Activated CD4-positive, alpha-beta memory T cell treated with anti-CD3 and anti-CD28 coated beads for 36 hours (primary cell): Measurements from ENCODE around the gene CABCOCO1. TPM values are rescaled to one million over a fixed set of nuclear protein-coding genes. Genes with fewer than 3 reads are reported as not detected.

Source experiments
- CTCF ChIA-PET: fragments of 350-600 bp; sonication (Branson Sonifier 250); formaldehyde crosslinking; loops from one replicate; lab custom pipeline; 2021; ENCODE audit warnings: antibody characterized with exemption, inconsistent platforms; lab: Charles Lee
- POLR2A ChIA-PET: fragments of 350-600 bp; sonication (Branson Sonifier 250); formaldehyde crosslinking; loops from one replicate; lab custom pipeline; 2021; ENCODE audit warnings: antibody characterized with exemption; lab: Charles Lee
- DNase-seq: peaks from one replicate; pipeline ENCODE4 v3.0.0-alpha.2; 2020
- H3K27ac Mint-ChIP-seq: one replicate; pipeline ENCODE4 v1.8.0; 2021; ENCODE audit warnings: mixed read lengths
- H3K27me3 Mint-ChIP-seq: one replicate; pipeline ENCODE4 v1.8.0; 2021; ENCODE audit warnings: mixed read lengths
- H3K36me3 Mint-ChIP-seq: one replicate; pipeline ENCODE4 v1.8.0; 2021; ENCODE audit warnings: mixed read lengths
- H3K4me1 Mint-ChIP-seq: one replicate; pipeline ENCODE4 v1.8.0; 2021; ENCODE audit warnings: low read depth, mixed read lengths
- H3K4me3 Mint-ChIP-seq: one replicate; pipeline ENCODE4 v1.8.0; 2021; ENCODE audit warnings: mild to moderate bottlenecking, mixed read lengths
- H3K9me3 Mint-ChIP-seq: one replicate; pipeline ENCODE4 v1.8.0; 2021; ENCODE audit warnings: mixed read lengths
- intact Hi-C: fragments of 100-400 bp; cut with micrococcal nuclease; formaldehyde crosslinking; loops from one replicate; pipeline ENCODE4 v1.15.1; 2023
- total RNA-seq, 2 experiments: library from RNA; stranded (reverse); gene quantifications; one replicate each; pipeline ENCODE4 v1.2.3, GENCODE V29; 2021

The CABCOCO1 gene
- total RNA-seq, 2 experiments from 2014 or later: not detected

DNA sequence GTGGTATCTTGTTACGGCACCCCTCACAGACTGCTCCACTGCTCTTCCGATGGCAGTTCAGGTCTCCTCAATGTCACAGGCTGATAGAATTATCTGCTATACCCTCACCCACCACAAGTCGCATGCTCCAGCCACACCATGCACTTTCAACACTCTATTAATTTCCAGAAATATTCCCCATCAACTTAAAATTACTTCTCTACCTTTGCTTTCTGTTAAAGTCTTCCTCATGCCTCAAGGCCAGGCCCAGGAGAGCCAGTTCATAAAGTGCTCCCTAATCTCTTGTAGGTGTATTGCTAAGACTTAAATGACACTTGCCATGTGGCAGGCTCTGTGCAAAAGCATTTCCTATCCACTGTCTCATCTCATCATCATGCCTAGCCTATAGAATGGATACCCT lies 132.8 kb downstream of the CABCOCO1 start:
- intact Hi-C loops: no loop called here
- Mint-ChIP-seq H3K27me3 (no peaks in the 10 kb centered on the region), H3K4me1 (no peaks in the 10 kb centered on the region), H3K4me3 (no peak overlapping the region), H3K9me3 (no peaks in the 10 kb centered on the region), H3K36me3 (no peaks in the 10 kb centered on the region), H3K27ac (no peak overlapping the region)
- ChIA-PET CTCF (no interaction called here), POLR2A (no interaction called here)
- no peak for DNase-seq

DNA sequence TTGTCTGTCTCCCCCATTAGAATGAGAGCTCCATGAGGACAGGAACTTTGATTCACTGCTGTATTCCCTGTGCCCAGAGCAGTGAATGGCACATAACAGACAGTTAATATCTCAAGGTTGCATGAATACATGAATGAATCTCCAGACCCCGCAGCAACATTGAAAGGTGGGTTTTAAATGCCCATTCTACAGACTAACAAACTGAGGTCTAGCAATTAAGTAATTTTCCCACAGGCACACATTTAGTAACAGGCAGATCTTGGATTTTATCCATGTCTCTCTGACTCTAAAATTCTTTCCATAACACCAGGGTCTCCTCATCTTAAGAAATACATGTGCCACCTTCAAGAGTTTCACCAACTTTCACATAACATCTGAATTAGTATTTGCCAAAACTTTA lies 134.1 kb downstream of the CABCOCO1 start:
- intact Hi-C loops: no loop called here
- H3K4me3 Mint-ChIP-seq: no peak overlapping the region
- POLR2A ChIA-PET: no interaction called here
- DNase-seq: no peak
- CTCF ChIA-PET: no interaction called here
- H3K9me3 Mint-ChIP-seq: no peaks in the 10 kb centered on the region
- no peaks in the 10 kb centered on the region for H3K27me3 Mint-ChIP-seq
- no peak overlapping the region for H3K27ac Mint-ChIP-seq
- no peaks in the 10 kb centered on the region for H3K36me3 Mint-ChIP-seq
- no peaks in the 10 kb centered on the region for H3K4me1 Mint-ChIP-seq

DNA sequence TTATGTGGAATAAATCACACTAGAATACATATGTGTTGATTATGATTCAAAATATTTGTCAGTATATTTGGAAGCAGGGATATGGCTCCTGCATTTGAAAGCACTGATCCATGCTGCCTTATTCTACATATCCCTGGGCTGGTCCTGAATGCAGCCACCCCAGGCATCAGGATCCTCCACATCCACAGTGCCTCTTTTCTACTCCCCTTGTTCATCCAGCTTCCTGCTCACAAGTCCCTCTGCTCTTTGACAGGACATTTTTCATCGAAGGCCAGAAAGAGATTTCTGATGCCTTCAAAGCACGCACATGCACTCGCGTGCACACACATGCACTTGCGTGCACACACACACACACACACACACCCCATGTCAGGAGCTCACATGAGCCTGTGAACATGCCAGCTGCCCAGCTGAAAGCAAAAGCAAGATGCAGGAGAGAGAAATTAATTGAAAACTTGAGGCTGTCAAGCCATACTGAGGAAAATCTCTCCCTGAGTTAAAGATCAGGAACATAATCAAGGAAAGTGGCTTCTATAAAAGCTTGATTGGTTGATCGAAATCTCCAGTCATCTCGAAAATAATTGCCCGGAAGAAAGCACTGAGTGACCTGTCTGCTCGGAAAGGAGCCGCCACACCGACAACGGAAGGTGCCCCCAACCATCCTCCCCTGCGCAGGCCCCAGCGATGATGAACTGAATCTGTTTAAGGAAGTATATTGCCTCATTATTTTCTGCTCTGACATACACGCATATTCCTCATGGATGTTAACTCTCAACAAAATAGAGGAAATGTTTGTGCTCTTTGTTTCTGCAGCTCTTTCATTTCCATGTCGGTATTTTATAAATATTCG lies 134.8 kb downstream of the CABCOCO1 start:
- no peaks in the 10 kb centered on the region for H3K27me3 Mint-ChIP-seq
- no peak overlapping the region for H3K27ac Mint-ChIP-seq
- no peak for DNase-seq
- ChIA-PET POLR2A (no interaction called here), CTCF (no interaction called here)
- no peaks in the 10 kb centered on the region for H3K36me3 Mint-ChIP-seq
- no peak overlapping the region for H3K4me3 Mint-ChIP-seq
- H3K4me1 Mint-ChIP-seq: no peaks in the 10 kb centered on the region
- no peaks in the 10 kb centered on the region for H3K9me3 Mint-ChIP-seq
- intact Hi-C loops: no loop called here

DNA sequence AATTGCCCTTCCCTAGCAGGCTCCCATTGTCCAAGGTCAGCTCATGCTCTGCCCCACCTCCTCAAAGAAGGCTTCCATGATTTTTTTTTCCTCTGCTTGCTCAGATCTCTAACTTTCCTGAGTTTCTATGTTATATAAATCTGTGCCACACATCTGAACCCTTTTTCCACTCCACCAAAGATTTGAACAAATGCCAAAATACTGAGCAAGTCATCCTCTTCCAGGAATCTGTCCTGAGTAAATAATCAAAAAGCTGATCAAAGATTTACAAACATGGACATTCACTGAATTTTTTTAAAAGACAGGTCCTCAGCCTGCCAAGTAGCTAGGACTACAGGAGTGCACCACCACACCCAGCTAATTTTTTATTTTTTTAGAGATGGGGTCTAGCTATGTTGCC lies 136.0 kb downstream of the CABCOCO1 start:
- ChIA-PET POLR2A (no interaction called here), CTCF (interaction anchor here (0.6 kb wide), 1 partner anchor 259 kb away, joined by 3 read pairs; no protein-coding TSS in a partner anchor)
- H3K27ac Mint-ChIP-seq: no peak overlapping the region
- no peak for DNase-seq
- no peaks in the 10 kb centered on the region for H3K27me3 Mint-ChIP-seq
- no peaks in the 10 kb centered on the region for H3K36me3 Mint-ChIP-seq
- intact Hi-C loops: no loop called here
- no peak overlapping the region for H3K4me3 Mint-ChIP-seq
- H3K9me3 Mint-ChIP-seq: no peaks in the 10 kb centered on the region
- no peaks in the 10 kb centered on the region for H3K4me1 Mint-ChIP-seq

DNA sequence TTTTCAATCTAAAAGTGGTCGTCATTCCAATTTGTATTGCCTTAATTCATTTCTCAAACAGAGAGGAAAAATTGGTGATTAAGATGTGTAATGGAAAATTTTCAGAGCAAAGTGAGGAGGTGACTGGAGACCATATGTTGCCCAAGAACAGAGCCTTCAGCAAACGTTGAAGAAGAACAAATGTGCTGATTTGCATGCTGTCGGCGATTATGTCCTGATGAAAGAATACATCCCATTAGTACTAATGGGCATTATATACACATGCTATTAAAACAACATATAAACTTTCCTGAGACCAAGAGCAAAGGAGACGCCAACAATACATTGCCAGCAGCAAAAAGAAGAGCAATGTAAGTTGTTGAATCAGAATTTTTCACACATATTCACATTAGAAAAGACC lies 138.8 kb downstream of the CABCOCO1 start:
- Mint-ChIP-seq H3K4me3 (no peak overlapping the region), H3K27me3 (no peaks in the 10 kb centered on the region), H3K36me3 (no peaks in the 10 kb centered on the region), H3K27ac (no peak overlapping the region), H3K4me1 (peaks cover 6% of the 10 kb centered on the region), H3K9me3 (no peaks in the 10 kb centered on the region)
- DNase-seq: no peak
- intact Hi-C loops: no loop called here
- ChIA-PET POLR2A (no interaction called here), CTCF (no interaction called here)

DNA sequence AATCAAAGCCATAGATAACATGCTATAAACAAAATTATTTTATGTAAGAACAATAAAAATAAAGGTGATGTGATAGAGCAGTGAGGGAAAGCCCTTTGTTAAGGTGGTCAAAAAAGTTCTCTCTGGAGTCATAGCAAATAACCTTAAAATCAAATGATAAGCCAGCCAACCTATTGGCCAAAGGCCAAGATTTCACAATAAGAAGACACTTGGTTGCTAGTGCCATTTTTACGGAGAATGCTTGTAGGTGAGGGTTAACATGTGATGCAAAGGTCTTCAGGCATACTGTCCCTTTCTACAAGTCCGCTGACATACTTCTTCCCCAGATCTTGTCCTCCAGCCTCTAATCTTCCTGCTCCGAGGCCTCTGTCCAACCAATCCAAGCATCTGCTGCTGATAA lies 140.5 kb downstream of the CABCOCO1 start:
- Mint-ChIP-seq H3K4me1 (peaks cover 6% of the 10 kb centered on the region), H3K4me3 (no peak overlapping the region), H3K27ac (no peak overlapping the region), H3K9me3 (no peaks in the 10 kb centered on the region), H3K27me3 (no peaks in the 10 kb centered on the region), H3K36me3 (no peaks in the 10 kb centered on the region)
- POLR2A ChIA-PET: no interaction called here
- intact Hi-C loops: no loop called here
- CTCF ChIA-PET: no interaction called here
- DNase-seq: no peak

DNA sequence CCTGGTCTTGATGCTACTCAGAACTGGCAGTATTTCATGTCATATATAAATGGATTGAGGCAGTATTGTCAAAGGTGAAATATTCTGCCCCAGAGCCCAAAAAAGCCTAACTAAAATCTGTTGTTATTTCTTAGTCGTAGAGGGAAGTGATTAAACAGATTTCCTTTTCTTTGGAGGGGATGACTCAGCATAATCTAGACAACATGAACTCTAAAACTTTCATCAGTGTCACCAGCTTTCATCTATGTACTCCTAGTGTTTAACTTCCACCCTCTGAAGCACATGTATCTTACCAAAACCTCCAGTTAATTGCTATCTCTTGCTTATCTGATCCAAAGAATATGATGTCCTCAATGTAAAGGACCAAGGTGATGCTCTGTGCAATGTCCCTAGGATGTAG lies 141.7 kb downstream of the CABCOCO1 start:
- DNase-seq: no peak
- CTCF ChIA-PET: no interaction called here
- Mint-ChIP-seq H3K36me3 (no peaks in the 10 kb centered on the region), H3K27me3 (peaks cover 1% of the 10 kb centered on the region), H3K9me3 (no peaks in the 10 kb centered on the region), H3K4me3 (no peak overlapping the region), H3K27ac (no peak overlapping the region), H3K4me1 (peaks cover 6% of the 10 kb centered on the region)
- POLR2A ChIA-PET: no interaction called here
- intact Hi-C loops: no loop called here

DNA sequence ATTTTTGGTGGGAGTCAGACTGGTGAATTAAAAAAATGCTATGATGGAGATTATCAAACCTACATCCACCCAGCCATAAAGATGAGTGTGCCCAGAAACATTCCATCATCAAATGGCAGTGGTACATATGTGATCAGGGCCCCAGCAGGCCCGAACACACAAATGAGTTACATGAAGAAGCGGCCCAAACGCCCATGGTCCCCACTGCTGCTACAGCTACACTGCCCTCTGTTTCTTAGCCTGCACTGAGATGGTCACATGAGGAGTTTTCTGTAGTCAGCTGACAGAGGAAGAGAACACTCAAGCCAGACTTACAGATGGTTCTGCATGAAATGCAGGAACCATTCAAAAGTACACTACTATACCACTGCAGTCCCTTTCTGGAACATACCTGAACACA lies 142.4 kb downstream of the CABCOCO1 start:
- ChIA-PET CTCF (no interaction called here), POLR2A (no interaction called here)
- Mint-ChIP-seq H3K4me1 (peaks cover 6% of the 10 kb centered on the region), H3K4me3 (no peak overlapping the region), H3K27ac (no peak overlapping the region), H3K27me3 (peaks cover 1% of the 10 kb centered on the region), H3K9me3 (no peaks in the 10 kb centered on the region), H3K36me3 (no peaks in the 10 kb centered on the region)
- intact Hi-C loops: no loop called here
- no peak for DNase-seq

DNA sequence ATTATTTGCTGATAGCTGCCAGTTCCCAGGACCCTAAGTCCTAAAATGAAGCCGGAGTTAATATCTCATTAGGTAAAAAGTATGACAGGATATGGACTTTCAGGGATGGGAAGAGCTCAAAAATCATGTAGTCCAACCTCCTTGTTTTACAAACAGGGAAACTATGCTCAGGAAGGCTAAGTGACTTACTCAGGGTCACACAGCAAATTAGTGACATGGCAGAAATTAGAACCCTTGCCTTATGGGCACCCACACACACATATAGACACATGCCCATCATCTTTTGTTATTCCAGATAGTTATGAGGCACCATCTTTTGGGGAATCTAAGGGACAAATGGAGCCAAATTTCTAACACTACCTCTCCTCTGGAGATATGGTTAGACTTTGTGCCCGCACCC lies 147.5 kb downstream of the CABCOCO1 start:
- CTCF ChIA-PET: interaction anchor here (1.2 to 1.5 kb wide), 2 partner anchors 8 to 25 kb away, joined by 4 read pairs; no protein-coding TSS in a partner anchor
- Mint-ChIP-seq H3K4me3 (no peak overlapping the region), H3K36me3 (no peaks in the 10 kb centered on the region), H3K27me3 (peaks cover 1% of the 10 kb centered on the region), H3K9me3 (no peaks in the 10 kb centered on the region), H3K4me1 (peaks cover 2% of the 10 kb centered on the region), H3K27ac (no peak overlapping the region)
- intact Hi-C loops: no loop called here
- POLR2A ChIA-PET: no interaction called here
- no peak for DNase-seq

DNA sequence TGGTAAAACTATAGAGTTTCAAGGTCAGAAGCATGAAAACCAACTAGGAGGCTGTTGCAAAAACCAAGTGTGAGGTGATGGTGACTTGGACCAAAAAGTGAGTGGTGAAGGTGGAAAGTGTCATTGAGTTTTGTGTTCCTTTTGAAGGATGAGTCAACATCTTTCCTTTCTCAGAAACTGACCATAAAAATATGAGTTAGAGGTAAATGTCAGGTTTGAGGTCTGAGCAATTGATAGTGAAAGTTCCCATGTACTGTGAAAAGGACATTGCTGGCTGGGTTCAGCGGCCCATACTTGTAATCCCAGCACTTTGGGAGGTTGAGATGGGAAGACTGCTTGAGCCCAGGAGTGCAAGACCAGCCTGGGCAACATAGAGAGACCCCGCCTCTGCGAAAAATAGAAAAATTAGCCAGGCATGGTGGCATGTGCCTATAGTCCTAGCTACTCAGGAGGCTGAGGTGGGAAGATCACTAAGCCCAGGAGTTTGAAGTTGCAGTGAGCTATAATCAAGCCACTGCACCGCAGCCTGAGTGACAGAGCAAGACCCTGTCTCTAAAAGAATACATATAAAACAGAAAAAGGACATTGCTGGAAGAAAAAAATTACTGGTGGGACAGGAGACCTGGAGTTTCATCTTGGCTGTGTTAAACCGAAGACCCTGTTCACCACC lies 149.5 kb downstream of the CABCOCO1 start:
- peaks cover 2% of the 10 kb centered on the region for H3K4me1 Mint-ChIP-seq
- H3K9me3 Mint-ChIP-seq: no peaks in the 10 kb centered on the region
- no peak overlapping the region for H3K27ac Mint-ChIP-seq

DNA sequence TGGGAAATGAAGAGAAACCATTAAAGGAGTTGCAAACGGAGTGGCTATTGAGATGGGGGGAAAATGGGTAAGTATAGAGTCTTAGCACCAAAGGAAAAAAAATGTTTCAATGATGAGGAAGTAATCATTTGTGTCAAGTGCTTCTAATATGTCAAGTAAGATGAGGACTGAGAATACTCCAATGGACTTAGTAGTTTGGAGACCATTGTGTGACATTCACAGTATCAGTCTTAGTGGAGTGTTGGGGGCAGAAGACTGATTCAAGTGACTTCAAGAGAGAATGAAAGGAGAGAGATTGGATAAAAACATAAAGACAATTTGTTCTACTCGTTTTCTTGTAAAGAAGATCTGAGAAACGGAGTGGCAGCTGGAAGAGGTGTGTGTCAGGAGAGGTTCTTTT lies 150.2 kb downstream of the CABCOCO1 start:
- intact Hi-C loops: loop anchor here (2.0 kb wide), 1 partner anchor 28 kb away; no protein-coding TSS in a partner anchor
- CTCF ChIA-PET: no interaction called here
- DNase-seq: no peak
- Mint-ChIP-seq H3K36me3 (no peaks in the 10 kb centered on the region), H3K9me3 (no peaks in the 10 kb centered on the region), H3K4me3 (no peak overlapping the region), H3K27me3 (peaks cover 1% of the 10 kb centered on the region), H3K4me1 (peaks cover 2% of the 10 kb centered on the region), H3K27ac (no peak overlapping the region)
- POLR2A ChIA-PET: no interaction called here

More for the DNA sequence above, 149.5 kb downstream of the CABCOCO1 start:
- no peak for DNase-seq
- Mint-ChIP-seq H3K36me3 (no peaks in the 10 kb centered on the region), H3K4me3 (no peak overlapping the region), H3K27me3 (peaks cover 1% of the 10 kb centered on the region)
- CTCF ChIA-PET: no interaction called here
- POLR2A ChIA-PET: no interaction called here
- intact Hi-C loops: loop anchor here (2.0 kb wide), 1 partner anchor 27 kb away; no protein-coding TSS in a partner anchor

DNA sequence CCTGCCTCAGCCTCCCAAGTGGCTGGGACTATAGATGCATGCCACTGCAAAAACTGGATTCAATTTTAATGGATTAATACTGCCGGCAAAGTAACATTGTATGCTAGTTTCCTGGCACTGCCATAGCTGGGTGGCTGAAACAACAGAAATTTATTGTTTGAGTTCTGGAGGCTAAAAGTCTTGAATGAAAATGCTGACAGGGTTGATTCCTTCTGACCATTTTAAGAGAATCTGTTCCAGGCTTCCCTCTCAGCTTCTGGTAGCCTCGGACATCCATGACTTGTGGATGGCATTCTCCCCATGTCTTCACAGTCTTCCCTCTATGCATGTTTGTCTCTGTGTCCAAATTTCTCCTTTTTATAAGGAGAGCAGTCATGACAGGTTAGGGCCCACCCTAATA lies 151.4 kb downstream of the CABCOCO1 start:
- Mint-ChIP-seq H3K27me3 (peaks cover 1% of the 10 kb centered on the region), H3K4me3 (no peak overlapping the region), H3K36me3 (no peaks in the 10 kb centered on the region), H3K9me3 (no peaks in the 10 kb centered on the region), H3K4me1 (peaks cover 2% of the 10 kb centered on the region), H3K27ac (no peak overlapping the region)
- DNase-seq: no peak
- CTCF ChIA-PET: no interaction called here
- POLR2A ChIA-PET: no interaction called here
- intact Hi-C loops: no loop called here
